ENCODE data around the gene RTN4RL1. TPM values are rescaled to one million over a fixed set of nuclear protein-coding genes. Genes with fewer than 3 reads are reported as not detected.

Gene RTN4RL1
- total RNA-seq, 2 donors from 2014 or later: 3.1 to 3.6 TPM

- Histone ChIP-seq H3K27ac (peak overlapping the region in 2 of 4 donors; percentile 27 to 30), H3K36me3 (replicated peaks in 1 of 2; ENCODE audit: insufficient read depth in 1 of 2, low read depth in 2 of 2) (peaks cover 0 to 8% of the 10 kb centered on the region in 2 donors), H3K9me3 (no peaks in the 10 kb centered on the region), H3K27me3 (peaks cover 0 to 21% of the 10 kb centered on the region in 2 donors), H3K4me1 (peaks cover 30% of the 10 kb centered on the region), H3K4me3 (no peak overlapping the region)
- ATAC-seq (no peak), DNase-seq (peak in 1 of 4 donors; percentile 16)
- TF ChIP-seq POLR2A (IDR thresholded peaks at IDR 0.05) (no peak), CTCF (IDR thresholded peaks at IDR 0.05) (no peak)
- 79 to 82% methylated on average over 15 to 21 of the region's 21 CpGs for WGBS, 2 donors
- intact Hi-C loops (cut with DNase I): no loop called here
Measured at GRCh38 chr17:2060681-2061440, 35.7 kb upstream of the RTN4RL1 start.

GRCh38 chr17:2060385-2060658 is 35.2 kb upstream of the RTN4RL1 start:
- intact Hi-C loops (cut with DNase I): no loop called here
- Histone ChIP-seq H3K4me3 (no peak overlapping the region), H3K27me3 (peaks cover 0 to 25% of the 10 kb centered on the region in 2 donors), H3K27ac (peak overlapping the region in 2 of 4 donors; percentile 27 to 30), H3K36me3 (replicated peaks in 1 of 2; ENCODE audit: insufficient read depth in 1 of 2, low read depth in 2 of 2) (peaks cover 0 to 8% of the 10 kb centered on the region in 2 donors), H3K4me1 (peaks cover 33% of the 10 kb centered on the region), H3K9me3 (no peaks in the 10 kb centered on the region)
- no peak for ATAC-seq
- 87% methylated on average over 6 of the region's 6 CpGs for WGBS, 2 donors
- no peak for DNase-seq
- TF ChIP-seq POLR2A (IDR thresholded peaks at IDR 0.05): no peak
- no peak for TF ChIP-seq CTCF (IDR thresholded peaks at IDR 0.05)

- H3K9me3 ChIP-seq: no peaks in the 10 kb centered on the region
- H3K4me3 ChIP-seq: no peak overlapping the region
- WGBS, 2 donors: 76 to 84% methylated on average over 21 of the region's 21 CpGs
- peaks cover 0 to 27% of the 10 kb centered on the region in 2 donors for H3K27me3 ChIP-seq
- no peak for TF ChIP-seq CTCF (IDR thresholded peaks at IDR 0.05)
- TF ChIP-seq POLR2A (IDR thresholded peaks at IDR 0.05): no peak
- intact Hi-C loops (cut with DNase I): no loop called here
- ATAC-seq (no peak), DNase-seq (peak in 1 of 4 donors; percentile 10)
- H3K4me1 ChIP-seq: peaks cover 39% of the 10 kb centered on the region
- H3K36me3 ChIP-seq (replicated peaks in 1 of 2; ENCODE audit: insufficient read depth in 1 of 2, low read depth in 2 of 2): peaks cover 0 to 7% of the 10 kb centered on the region in 2 donors
- peak overlapping the region in 3 of 4 donors; percentile 2 to 30 (median 27) for H3K27ac ChIP-seq
Measured at GRCh38 chr17:2059547-2060384, 34.6 kb upstream of the RTN4RL1 start.

GRCh38 chr17:2058586-2059546 is 33.7 kb upstream of the RTN4RL1 start:
- DNase-seq (peak; percentile 78 to 81 (median 80)), ATAC-seq (peak; percentile 52)
- WGBS, 2 donors: 14 to 55% methylated on average over 42 to 70 of the region's 78 CpGs
- H3K36me3 ChIP-seq (replicated peaks in 1 of 2; ENCODE audit: insufficient read depth in 1 of 2, low read depth in 2 of 2): peaks cover 0 to 5% of the 10 kb centered on the region in 2 donors
- H3K27ac ChIP-seq: peak overlapping the region in 3 of 4 donors; percentile 2 to 62 (median 37)
- TF ChIP-seq CTCF (IDR thresholded peaks at IDR 0.05): peak; percentile 60 to 79 (median 66)
- TF ChIP-seq POLR2A (IDR thresholded peaks at IDR 0.05): no peak
- intact Hi-C loops (cut with DNase I): no loop called here
- H3K27me3 ChIP-seq: peaks cover 0 to 27% of the 10 kb centered on the region in 2 donors
- peaks cover 48% of the 10 kb centered on the region for H3K4me1 ChIP-seq
- no peaks in the 10 kb centered on the region for H3K9me3 ChIP-seq
- H3K4me3 ChIP-seq: no peak overlapping the region
